ENCODE data around the gene C19orf38. TPM values are rescaled to one million over a fixed set of nuclear protein-coding genes. Genes with fewer than 3 reads are reported as not detected.

C19orf38 gene
- polyA plus RNA-seq, 1 donor from 2014 or later: not detected

DNA sequence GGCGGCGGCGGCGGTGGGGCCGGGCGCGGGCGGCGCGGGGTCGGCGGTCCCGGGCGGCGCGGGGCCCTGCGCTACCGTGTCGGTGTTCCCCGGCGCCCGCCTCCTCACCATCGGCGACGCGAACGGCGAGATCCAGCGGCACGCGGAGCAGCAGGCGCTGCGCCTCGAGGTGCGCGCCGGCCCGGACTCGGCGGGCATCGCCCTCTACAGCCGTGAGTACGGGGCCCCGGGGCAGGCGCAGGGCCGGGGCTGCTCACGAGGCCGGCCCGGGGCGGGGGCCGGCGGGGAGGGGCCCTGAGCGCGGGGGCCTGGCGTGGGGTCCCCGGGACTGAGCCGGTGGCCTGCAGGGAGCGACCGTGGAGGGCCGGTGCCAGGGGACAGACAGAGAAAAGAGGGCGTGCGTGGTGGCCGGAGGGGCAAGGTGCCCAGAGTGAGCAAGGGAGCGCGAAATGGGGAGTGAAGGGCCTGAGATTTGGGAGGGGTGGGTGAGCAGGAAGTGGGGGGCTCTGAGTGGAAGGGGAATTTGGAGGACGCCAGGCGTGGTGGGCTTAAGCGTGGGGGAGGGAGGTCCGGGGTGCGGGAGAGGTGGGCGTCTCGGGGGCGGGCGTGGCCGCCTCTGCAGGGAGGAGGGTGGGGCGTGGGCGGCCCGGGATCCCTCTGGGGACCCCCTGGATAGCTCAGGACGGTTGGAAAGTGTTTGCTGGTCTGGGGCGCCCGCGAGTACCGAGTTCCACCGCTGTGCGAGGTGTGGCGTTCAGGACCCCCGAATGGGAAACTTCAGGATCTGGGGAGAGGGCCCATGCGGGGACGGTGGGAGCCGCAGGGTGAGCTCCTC, 23.7 kb downstream of the C19orf38 start:
- Histone ChIP-seq H3K4me3 (ENCODE audit: low read length) (peak overlapping the region; percentile 90), H4K20me1 (ENCODE audit: insufficient read depth) (no peaks in the 10 kb centered on the region), H3K9me3 (ENCODE audit: low read length) (no peaks in the 10 kb centered on the region), H3K27ac (ENCODE audit: low read length) (peak overlapping the region; percentile 89), H3K36me3 (ENCODE audit: insufficient read depth, low read length) (no peaks in the 10 kb centered on the region), H3K27me3 (ENCODE audit: insufficient read depth, low read depth, low read length) (no peaks in the 10 kb centered on the region), H3F3A (ENCODE audit: insufficient read depth, low read length, poor library complexity, severe bottlenecking) (no peaks in the 10 kb centered on the region), H3K4me2 (ENCODE audit: low read length) (peak overlapping the region; percentile 71), H3K79me2 (replicated peaks; ENCODE audit: insufficient read depth, low read length) (peaks cover 44% of the 10 kb centered on the region), H3K9ac (ENCODE audit: low read length) (peak overlapping the region; percentile 90), H3K9me2 (ENCODE audit: insufficient read depth, low read length) (no peaks in the 10 kb centered on the region), H2AFZ (ENCODE audit: low read depth, low read length) (peak overlapping the region; percentile 60)
- no peak for TF ChIP-seq POLR2AphosphoS5 (IDR thresholded peaks at IDR 0.05)
- TF ChIP-seq TAF1 (IDR thresholded peaks at IDR 0.05; ENCODE audit: low read depth): no peak
- no peak for TF ChIP-seq MXI1 (conservative IDR thresholded peaks at IDR 0.05; ENCODE audit: poor library complexity, severe bottlenecking)
- no peak for TF ChIP-seq EZH2 (IDR thresholded peaks at IDR 0.05; ENCODE audit: borderline replicate concordance, insufficient read depth, low read length, poor library complexity, severe bottlenecking)
- TF ChIP-seq, protein P1, sequence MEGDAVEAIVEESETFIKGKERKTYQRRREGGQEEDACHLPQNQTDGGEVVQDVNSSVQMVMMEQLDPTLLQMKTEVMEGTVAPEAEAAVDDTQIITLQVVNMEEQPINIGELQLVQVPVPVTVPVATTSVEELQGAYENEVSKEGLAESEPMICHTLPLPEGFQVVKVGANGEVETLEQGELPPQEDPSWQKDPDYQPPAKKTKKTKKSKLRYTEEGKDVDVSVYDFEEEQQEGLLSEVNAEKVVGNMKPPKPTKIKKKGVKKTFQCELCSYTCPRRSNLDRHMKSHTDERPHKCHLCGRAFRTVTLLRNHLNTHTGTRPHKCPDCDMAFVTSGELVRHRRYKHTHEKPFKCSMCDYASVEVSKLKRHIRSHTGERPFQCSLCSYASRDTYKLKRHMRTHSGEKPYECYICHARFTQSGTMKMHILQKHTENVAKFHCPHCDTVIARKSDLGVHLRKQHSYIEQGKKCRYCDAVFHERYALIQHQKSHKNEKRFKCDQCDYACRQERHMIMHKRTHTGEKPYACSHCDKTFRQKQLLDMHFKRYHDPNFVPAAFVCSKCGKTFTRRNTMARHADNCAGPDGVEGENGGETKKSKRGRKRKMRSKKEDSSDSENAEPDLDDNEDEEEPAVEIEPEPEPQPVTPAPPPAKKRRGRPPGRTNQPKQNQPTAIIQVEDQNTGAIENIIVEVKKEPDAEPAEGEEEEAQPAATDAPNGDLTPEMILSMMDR (IDR thresholded peaks at IDR 0.05; ENCODE audit: poor library complexity, severe bottlenecking): peak; percentile 55
- no peak for TF ChIP-seq EP300 (conservative IDR thresholded peaks at IDR 0.05; ENCODE audit: poor library complexity, severe bottlenecking)
- no peak for TF ChIP-seq SMC3 (conservative IDR thresholded peaks at IDR 0.05; ENCODE audit: poor library complexity)
- no peak for TF ChIP-seq RAD21 (conservative IDR thresholded peaks at IDR 0.05)
- TF ChIP-seq, protein P2, sequence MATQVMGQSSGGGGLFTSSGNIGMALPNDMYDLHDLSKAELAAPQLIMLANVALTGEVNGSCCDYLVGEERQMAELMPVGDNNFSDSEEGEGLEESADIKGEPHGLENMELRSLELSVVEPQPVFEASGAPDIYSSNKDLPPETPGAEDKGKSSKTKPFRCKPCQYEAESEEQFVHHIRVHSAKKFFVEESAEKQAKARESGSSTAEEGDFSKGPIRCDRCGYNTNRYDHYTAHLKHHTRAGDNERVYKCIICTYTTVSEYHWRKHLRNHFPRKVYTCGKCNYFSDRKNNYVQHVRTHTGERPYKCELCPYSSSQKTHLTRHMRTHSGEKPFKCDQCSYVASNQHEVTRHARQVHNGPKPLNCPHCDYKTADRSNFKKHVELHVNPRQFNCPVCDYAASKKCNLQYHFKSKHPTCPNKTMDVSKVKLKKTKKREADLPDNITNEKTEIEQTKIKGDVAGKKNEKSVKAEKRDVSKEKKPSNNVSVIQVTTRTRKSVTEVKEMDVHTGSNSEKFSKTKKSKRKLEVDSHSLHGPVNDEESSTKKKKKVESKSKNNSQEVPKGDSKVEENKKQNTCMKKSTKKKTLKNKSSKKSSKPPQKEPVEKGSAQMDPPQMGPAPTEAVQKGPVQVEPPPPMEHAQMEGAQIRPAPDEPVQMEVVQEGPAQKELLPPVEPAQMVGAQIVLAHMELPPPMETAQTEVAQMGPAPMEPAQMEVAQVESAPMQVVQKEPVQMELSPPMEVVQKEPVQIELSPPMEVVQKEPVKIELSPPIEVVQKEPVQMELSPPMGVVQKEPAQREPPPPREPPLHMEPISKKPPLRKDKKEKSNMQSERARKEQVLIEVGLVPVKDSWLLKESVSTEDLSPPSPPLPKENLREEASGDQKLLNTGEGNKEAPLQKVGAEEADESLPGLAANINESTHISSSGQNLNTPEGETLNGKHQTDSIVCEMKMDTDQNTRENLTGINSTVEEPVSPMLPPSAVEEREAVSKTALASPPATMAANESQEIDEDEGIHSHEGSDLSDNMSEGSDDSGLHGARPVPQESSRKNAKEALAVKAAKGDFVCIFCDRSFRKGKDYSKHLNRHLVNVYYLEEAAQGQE (IDR thresholded peaks at IDR 0.05; ENCODE audit: borderline replicate concordance): no peak

DNA sequence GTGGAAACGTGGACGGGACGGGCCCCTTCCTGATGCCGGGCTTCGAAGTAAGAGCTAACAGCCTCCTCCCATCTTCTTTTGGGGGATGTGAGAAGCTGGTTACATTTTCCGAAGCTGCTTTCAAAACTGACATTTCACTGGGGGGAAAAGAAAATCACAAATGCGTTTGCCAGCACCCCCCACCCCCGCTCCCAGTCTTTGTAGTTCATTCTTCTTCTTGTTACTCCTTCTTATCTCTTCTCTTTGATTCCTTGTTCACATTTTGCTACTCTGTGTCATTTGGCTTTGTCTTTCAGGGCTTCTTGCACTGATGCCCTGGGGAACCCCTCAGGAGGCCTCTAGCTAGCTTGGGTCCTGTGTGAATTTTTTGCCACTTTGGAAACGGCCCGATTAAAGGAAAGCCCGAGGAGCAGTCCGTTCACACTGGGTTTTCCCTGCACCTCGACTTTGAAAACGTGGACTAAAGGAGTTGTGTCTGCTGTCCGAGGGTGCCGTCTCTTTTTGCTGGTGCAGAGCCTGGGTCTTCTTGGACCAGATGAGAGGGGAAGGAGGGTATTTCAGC, 24.4 kb downstream of the C19orf38 start:
- Histone ChIP-seq H3K9ac (ENCODE audit: low read length) (peak overlapping the region; percentile 90), H3K9me3 (ENCODE audit: low read length) (no peaks in the 10 kb centered on the region), H3K9me2 (ENCODE audit: insufficient read depth, low read length) (no peaks in the 10 kb centered on the region), H2AFZ (ENCODE audit: low read depth, low read length) (no peak overlapping the region), H3F3A (ENCODE audit: insufficient read depth, low read length, poor library complexity, severe bottlenecking) (no peaks in the 10 kb centered on the region), H3K4me3 (ENCODE audit: low read length) (peak overlapping the region; percentile 90), H3K27me3 (ENCODE audit: insufficient read depth, low read depth, low read length) (no peaks in the 10 kb centered on the region), H3K36me3 (ENCODE audit: insufficient read depth, low read length) (no peaks in the 10 kb centered on the region), H3K27ac (ENCODE audit: low read length) (peak overlapping the region; percentile 89), H3K79me2 (replicated peaks; ENCODE audit: insufficient read depth, low read length) (peaks cover 48% of the 10 kb centered on the region), H4K20me1 (ENCODE audit: insufficient read depth) (no peaks in the 10 kb centered on the region), H3K4me2 (ENCODE audit: low read length) (peak overlapping the region; percentile 71)
- TF ChIP-seq, protein P1 (IDR thresholded peaks at IDR 0.05; ENCODE audit: poor library complexity, severe bottlenecking): peak; percentile 6
- TF ChIP-seq EZH2 (IDR thresholded peaks at IDR 0.05; ENCODE audit: borderline replicate concordance, insufficient read depth, low read length, poor library complexity, severe bottlenecking): no peak

All from neural cell (in vitro differentiated cells).